DMS153 (cell line): ENCODE measurements around the gene CFAP65.

Source experiments
- DNase-seq: peaks from one replicate; lab custom pipeline; 2025; lab: John Stamatoyannopoulos, UW

CFAP65 gene

GRCh38 chr2:218992703-218993344 lies 48.5 kb downstream of the CFAP65 start:
- DNase-seq = no peak

- DNase-seq = no peak
Measured at GRCh38 chr2:218992196-218992595, 49.1 kb downstream of the CFAP65 start.

- no peak for DNase-seq
Measured at GRCh38 chr2:218991674-218992168, 49.6 kb downstream of the CFAP65 start.

GRCh38 chr2:218990612-218991011 lies 50.7 kb downstream of the CFAP65 start:
- no peak for DNase-seq

GRCh38 chr2:218990052-218990451 lies 51.3 kb downstream of the CFAP65 start:
- DNase-seq = no peak

- no peak for DNase-seq
Measured at GRCh38 chr2:218988650-218989049, 52.7 kb downstream of the CFAP65 start.

GRCh38 chr2:218988164-218988563 lies 53.2 kb downstream of the CFAP65 start:
- no peak for DNase-seq

GRCh38 chr2:218986148-218986761 lies 55.1 kb downstream of the CFAP65 start:
- DNase-seq = no peak

- DNase-seq = no peak
Measured at GRCh38 chr2:218985325-218986091, 55.8 kb downstream of the CFAP65 start.

GRCh38 chr2:218985021-218985324 lies 56.3 kb downstream of the CFAP65 start, which contains the start of gene FEV:
FEV (minus strand) TSS chr2:218985184; CDS start chr2:218985075, 109 bp downstream.
- no peak for DNase-seq

- DNase-seq = no peak
Measured at GRCh38 chr2:218984239-218985020, 56.9 kb downstream of the CFAP65 start.

GRCh38 chr2:218983934-218984238 lies 57.4 kb downstream of the CFAP65 start:
- DNase-seq = no peak

GRCh38 chr2:218983263-218983933 lies 57.9 kb downstream of the CFAP65 start:
- DNase-seq = no peak

- DNase-seq = no peak
Measured at GRCh38 chr2:218982586-218983262, 58.6 kb downstream of the CFAP65 start.

- no peak for DNase-seq
Measured at GRCh38 chr2:218981881-218982585, 59.3 kb downstream of the CFAP65 start.

- DNase-seq = no peak
Measured at GRCh38 chr2:218981390-218981880, 59.9 kb downstream of the CFAP65 start.

- DNase-seq = no peak
Measured at GRCh38 chr2:218980735-218981389, 60.5 kb downstream of the CFAP65 start.

GRCh38 chr2:218979846-218980734 lies 61.2 kb downstream of the CFAP65 start:
- DNase-seq = peak; percentile 65
